Pulmonary artery endothelial cell (primary cell): ENCODE results near the gene TRIM2. TPM values are rescaled to one million over a fixed set of nuclear protein-coding genes. Genes with fewer than 3 reads are reported as not detected.

ENCODE experiments used
- DNase-seq: peaks from one replicate; pipeline ENCODE4 v3.0.0-alpha.2; 2011; ENCODE audit warnings: low read depth, low spot score
- total RNA-seq: library from RNA; depleted of rRNA; stranded (reverse); fragments of >200 nt; gene quantifications from 2 replicates; pipeline ENCODE4 v1.2.3, GENCODE V29; 2014

The TRIM2 gene
- total RNA-seq, 1 donor from 2014 or later = 12.7 TPM

- DNase-seq = no peak
These were observed 71.4 kb downstream of the TRIM2 start for GRCh38 chr4:153275380-153276276.

- DNase-seq = no peak
These were observed 72.7 kb downstream of the TRIM2 start for GRCh38 chr4:153276971-153277370.

GRCh38 chr4:153281476-153281875 is 77.2 kb downstream of the TRIM2 start:
- DNase-seq = no peak

- no peak for DNase-seq
These were observed 77.8 kb downstream of the TRIM2 start for GRCh38 chr4:153282023-153282422.

GRCh38 chr4:153283260-153283659 is 79.0 kb downstream of the TRIM2 start:
- DNase-seq = no peak

- DNase-seq = no peak
These were observed 85.9 kb downstream of the TRIM2 start for GRCh38 chr4:153290134-153290533.

GRCh38 chr4:153291562-153291961 is 87.3 kb downstream of the TRIM2 start:
- DNase-seq = no peak

- no peak for DNase-seq
These were observed 88.9 kb downstream of the TRIM2 start for GRCh38 chr4:153292897-153293741.

- DNase-seq = no peak
These were observed 89.5 kb downstream of the TRIM2 start for GRCh38 chr4:153293742-153294057.

GRCh38 chr4:153294631-153295030 is 90.4 kb downstream of the TRIM2 start:
- DNase-seq = no peak

- no peak for DNase-seq
These were observed 91.0 kb downstream of the TRIM2 start for GRCh38 chr4:153295131-153295755.

- no peak for DNase-seq
These were observed 92.0 kb downstream of the TRIM2 start for GRCh38 chr4:153296040-153296823.

GRCh38 chr4:153297116-153297515 is 92.9 kb downstream of the TRIM2 start:
- no peak for DNase-seq

- no peak for DNase-seq
These were observed 106.5 kb downstream of the TRIM2 start for GRCh38 chr4:153310793-153311192.

- DNase-seq = no peak
These were observed 110.7 kb downstream of the TRIM2 start for GRCh38 chr4:153314915-153315314.

- no peak for DNase-seq
These were observed 114.6 kb downstream of the TRIM2 start for GRCh38 chr4:153318696-153319320.

GRCh38 chr4:153322791-153323190 is 118.5 kb downstream of the TRIM2 start:
- DNase-seq = no peak

GRCh38 chr4:153324046-153324445 is 119.8 kb downstream of the TRIM2 start:
- DNase-seq = no peak

GRCh38 chr4:153325558-153325957 is 121.3 kb downstream of the TRIM2 start:
- no peak for DNase-seq

- no peak for DNase-seq
These were observed 122.3 kb downstream of the TRIM2 start for GRCh38 chr4:153326513-153326912.

GRCh38 chr4:153327247-153327646 is 123.0 kb downstream of the TRIM2 start:
- DNase-seq = no peak
